H1 (cell line): Measurements from ENCODE around the gene MTURN. TPM values are rescaled to one million over a fixed set of nuclear protein-coding genes. Genes with fewer than 3 reads are reported as not detected.

Source experiments
- CTCF ChIA-PET: fragments of 300-600 bp; sonication (Branson Sonifier 250); formaldehyde crosslinking; loops from one replicate; lab custom pipeline; 2021; ENCODE audit not compliant: partially characterized antibody; lab: Charles Lee
- POLR2A ChIA-PET: fragments of 300-600 bp; sonication (Branson Sonifier 250); formaldehyde crosslinking; loops from one replicate; lab custom pipeline; 2021; ENCODE audit warnings: inconsistent platforms; ENCODE audit not compliant: partially characterized antibody; lab: Charles Lee
- DNase-seq, 2 experiments: peaks; one replicate each; pipeline versions ENCODE4 v3.0.0 to v3.0.0-alpha.2; 2010 to 2022; ENCODE audit warnings: low spot score in 2 of 2, low read depth in 1 of 2, mixed read lengths in 1 of 2
- FAIRE-seq: peaks from 2 replicates; lab custom pipeline; 2011; peaks lifted over from hg19 to GRCh38; lab: Jason Lieb, UNC
- H2AFZ ChIP-seq: 2 replicates; pipeline ENCODE4 v1.8.1; 2012; ENCODE audit warnings: low read length, inconsistent platforms
- H2AK5ac ChIP-seq: 2 replicates; pipeline ENCODE4 v1.6.1; 2013; ENCODE audit warnings: low read depth, low read length
- H2BK120ac ChIP-seq: replicated peaks from 2 replicates; pipeline ENCODE3; 2013; ENCODE audit warnings: low read depth, low read length, inconsistent platforms
- H2BK12ac ChIP-seq: 2 replicates; pipeline ENCODE4 v1.6.1; 2013; ENCODE audit warnings: low read depth, low read length
- H2BK15ac ChIP-seq: 2 replicates; pipeline ENCODE4 v1.6.1; 2013; ENCODE audit warnings: low read length
- H2BK20ac ChIP-seq: 2 replicates; pipeline ENCODE4 v1.6.1; 2013; ENCODE audit warnings: low read length
- H2BK5ac ChIP-seq: 2 replicates; pipeline ENCODE4 v1.6.1; 2013; ENCODE audit warnings: low read depth, low read length
- H3K14ac ChIP-seq: 2 replicates; pipeline ENCODE4 v1.6.1; 2013; ENCODE audit warnings: inconsistent platforms; ENCODE audit not compliant: insufficient read length
- H3K18ac ChIP-seq: 2 replicates; pipeline ENCODE4 v1.6.1; 2013; ENCODE audit warnings: low read length; ENCODE audit errors: extremely low read depth
- H3K23ac ChIP-seq: 2 replicates; pipeline ENCODE4 v1.6.1; 2013; ENCODE audit warnings: inconsistent platforms; ENCODE audit not compliant: insufficient read length
- H3K23me2 ChIP-seq: 2 replicates; pipeline ENCODE4 v1.6.1; 2013; ENCODE audit warnings: low read depth, low read length
- H3K27ac ChIP-seq: 2 replicates; pipeline ENCODE4 v1.6.1; 2011; ENCODE audit warnings: low read depth, low read length, inconsistent platforms
- H3K27me3 ChIP-seq, 4 experiments: replicated peaks in 1 of 4; 1 replicate in 1 of 4; 2 replicates in 3 of 4; pipeline versions ENCODE4 v1.6.1 to v1.8.1; 2011 to 2013; ENCODE audit warnings: low read length in 3 of 4, mild to moderate bottlenecking in 3 of 4, inconsistent platforms in 2 of 4, mixed read lengths in 2 of 4, moderate library complexity in 1 of 4; ENCODE audit not compliant: control insufficient read depth in 3 of 4, insufficient read depth in 3 of 4; ENCODE audit errors: extremely low read depth in 1 of 4
- H3K36me3 ChIP-seq, 4 experiments: 2 replicates each; pipeline versions ENCODE4 v1.6.1 to v1.8.1; 2011 to 2013; ENCODE audit warnings: mild to moderate bottlenecking in 4 of 4, low read length in 3 of 4, moderate library complexity in 2 of 4, control low read depth in 1 of 4, inconsistent platforms in 1 of 4; ENCODE audit not compliant: insufficient read depth in 4 of 4, control insufficient read depth in 2 of 4
- H3K4ac ChIP-seq: replicated peaks from 2 replicates; pipeline ENCODE3; 2013; ENCODE audit warnings: low read length, low read depth, mixed read lengths, inconsistent platforms; ENCODE audit not compliant: insufficient read length
- H3K4me1 ChIP-seq, 4 experiments: replicated peaks in 1 of 4; 1 replicate in 1 of 4; 2 replicates in 3 of 4; pipeline versions ENCODE4 v1.6.1 to v1.8.1; 2011 to 2013; ENCODE audit warnings: low read length in 3 of 4, inconsistent platforms in 2 of 4, mixed read lengths in 1 of 4; ENCODE audit not compliant: insufficient read depth in 4 of 4, control insufficient read depth in 3 of 4
- H3K4me2 ChIP-seq, 2 experiments: 2 replicates each; pipeline versions ENCODE4 v1.6.1 to v1.8.1; 2011 to 2013; ENCODE audit warnings: low read depth in 2 of 2, low read length in 2 of 2, control low read depth in 1 of 2, inconsistent platforms in 1 of 2, mild to moderate bottlenecking in 1 of 2; ENCODE audit not compliant: insufficient read depth in 1 of 2
- H3K4me3 ChIP-seq, 4 experiments: fragments of 200-600, 300-600 bp in 1 of 4; sonication (generic), shearing (Covaris generic), sonication (Bioruptor Twin) in 1 of 4; 2 replicates each; pipeline versions ENCODE4 v1.5.1 to v1.8.1; 2011 to 2016; ENCODE audit warnings: low read length in 4 of 4, low read depth in 3 of 4, control low read depth in 2 of 4, inconsistent platforms in 2 of 4, mild to moderate bottlenecking in 2 of 4, mixed read lengths in 1 of 4, moderate library complexity in 1 of 4; ENCODE audit not compliant: insufficient read depth in 2 of 4; ENCODE audit errors: extremely low read depth in 1 of 4
- H3K56ac ChIP-seq: replicated peaks from 2 replicates; pipeline ENCODE3; 2013; ENCODE audit warnings: low read depth, mild to moderate bottlenecking, mixed read lengths, low read length, inconsistent platforms; ENCODE audit not compliant: insufficient read length
- H3K79me1 ChIP-seq: 2 replicates; pipeline ENCODE4 v1.6.1; 2013; ENCODE audit warnings: low read depth, low read length, control low read depth
- H3K79me2 ChIP-seq, 2 experiments: 2 replicates each; pipeline versions ENCODE4 v1.6.1 to v1.8.1; 2012 to 2013; ENCODE audit warnings: low read length in 2 of 2, mild to moderate bottlenecking in 2 of 2, inconsistent platforms in 1 of 2; ENCODE audit not compliant: insufficient read depth in 2 of 2, control insufficient read depth in 1 of 2
- H3K9ac ChIP-seq, 4 experiments: replicated peaks in 1 of 4; 1 replicate in 1 of 4; 2 replicates in 3 of 4; pipeline versions ENCODE4 v1.6.1 to v1.8.1; 2011 to 2013; ENCODE audit warnings: low read depth in 3 of 4, low read length in 3 of 4, control low read depth in 2 of 4, mild to moderate bottlenecking in 2 of 4, moderate library complexity in 2 of 4, inconsistent platforms in 1 of 4; ENCODE audit errors: extremely low read depth in 1 of 4
- H3K9me3 ChIP-seq, 2 experiments: 2 replicates each; pipeline versions ENCODE4 v1.6.1 to v1.8.1; 2012 to 2013; ENCODE audit warnings: mild to moderate bottlenecking in 2 of 2, moderate library complexity in 2 of 2, control low read depth in 1 of 2, inconsistent platforms in 1 of 2, low read depth in 1 of 2, low read length in 1 of 2, mixed read lengths in 1 of 2; ENCODE audit not compliant: insufficient read depth in 2 of 2
- H4K20me1 ChIP-seq, 2 experiments: replicated peaks in 1 of 2; 2 replicates each; pipeline versions ENCODE3 to v1.8.1; 2011 to 2013; ENCODE audit warnings: inconsistent platforms in 2 of 2, low read length in 2 of 2, mild to moderate bottlenecking in 1 of 2; ENCODE audit not compliant: insufficient read depth in 2 of 2, control insufficient read depth in 1 of 2
- H4K5ac ChIP-seq: 2 replicates; pipeline ENCODE4 v1.6.1; 2013; ENCODE audit warnings: low read length, low read depth, mixed read lengths, inconsistent platforms; ENCODE audit not compliant: insufficient read length
- H4K8ac ChIP-seq: 2 replicates; pipeline ENCODE4 v1.8.0; 2013; ENCODE audit warnings: mild to moderate bottlenecking, moderate library complexity, low read length, inconsistent platforms; ENCODE audit not compliant: insufficient read depth; ENCODE audit errors: extremely low read depth
- H4K91ac ChIP-seq: replicated peaks from 2 replicates; pipeline ENCODE3; 2013; ENCODE audit warnings: low read length, mixed read lengths, inconsistent platforms; ENCODE audit not compliant: insufficient read length
- CBX5 ChIP-seq: fragments of 300-800, 300-1000 bp; sonication (generic); IDR thresholded peaks from 2 replicates; pipeline ENCODE4 v1.7.1; 2016; ENCODE audit warnings: antibody characterized with exemption, low read length, low read depth
- CHD2 ChIP-seq: IDR thresholded peaks from 2 replicates; pipeline ENCODE4 v1.6.1; 2012; ENCODE audit warnings: low read length, improper control_type of control experiment
- CREB1 ChIP-seq: IDR thresholded peaks from 2 replicates; pipeline ENCODE4 v1.6.1; 2012; ENCODE audit warnings: inconsistent platforms
- E2F6 ChIP-seq: IDR thresholded peaks from 2 replicates; pipeline ENCODE4 v1.6.1; 2012; ENCODE audit warnings: inconsistent platforms
- GTF2F1 ChIP-seq: IDR thresholded peaks from 2 replicates; pipeline ENCODE4 v1.6.1; 2012; ENCODE audit warnings: low read depth, low read length, improper control_type of control experiment, borderline replicate concordance
- JUN ChIP-seq: IDR thresholded peaks from 2 replicates; pipeline ENCODE4 v1.6.1; 2011; ENCODE audit warnings: low read depth, mild to moderate bottlenecking, improper control_type of control experiment, low read length
- SIN3A ChIP-seq, 2 experiments: IDR thresholded peaks in 1 of 2; conservative IDR thresholded peaks in 1 of 2; 2 replicates each; pipeline ENCODE4 v1.6.1; 2011 to 2012; ENCODE audit warnings: low read length in 2 of 2, improper control_type of control experiment in 1 of 2, low read depth in 1 of 2, mild to moderate bottlenecking in 1 of 2
- SP2 ChIP-seq: IDR thresholded peaks from 2 replicates; pipeline ENCODE4 v1.6.1; 2012; ENCODE audit warnings: mild to moderate bottlenecking, low read length, inconsistent platforms
- YY1 ChIP-seq: IDR thresholded peaks from 2 replicates; pipeline ENCODE4 v1.6.1; 2011; ENCODE audit warnings: low read depth, mild to moderate bottlenecking, low read length
- WGBS, 2 experiments: shearing (Covaris generic) in 1 of 2; methylation state at CpG; one replicate each; pipeline versions ENCODE4 v1.1.6 to v1.1.7; 2013 to 2015; ENCODE audit warnings: low lambda C conversion rate in 2 of 2, mixed read lengths in 2 of 2, inconsistent platforms in 1 of 2, low coverage in 1 of 2, missing lambda C conversion rate in 1 of 2; ENCODE audit not compliant: insufficient replicate concordance in 2 of 2, insufficient coverage in 1 of 2, insufficient read length in 1 of 2; ENCODE audit errors: extremely low coverage in 1 of 2, missing lambda C conversion rate in 1 of 2; 5-methylcytosine and 5-hydroxymethylcytosine counted together
- polyA plus RNA-seq, 7 experiments: library from polyadenylated mRNA; depleted of rRNA in 3 of 7; stranded (reverse) in 5 of 7; unstranded in 2 of 7; fragments of >200 nt in 5 of 7; fragments of 200-250 nt in 2 of 7; gene quantifications; 1 replicate in 5 of 7; 2 replicates in 1 of 7; 4 replicates in 1 of 7; pipeline versions ENCODE4 v1.2.1 to v1.2.3, GENCODE V29; 2011 to 2013; ENCODE audit warnings: missing spikeins in 2 of 7, mixed read lengths in 2 of 7
- total RNA-seq: library from RNA; stranded (reverse); fragmentation: NEBNext Ultra II Directional; extraction: Animal tissue kit (Norgen Biotek cat#: 25700); gene quantifications from 2 replicates; pipeline ENCODE4 v1.2.1, GENCODE V29; 2021
- TF ChIP-seq, protein P1 (sequence below): IDR thresholded peaks from 2 replicates; pipeline ENCODE4 v1.6.1; 2011; ENCODE audit warnings: low read length, improper control_type of control experiment

MTURN gene
- total and polyA plus RNA-seq, 2 of the 8 experiments (the other 6 are each of a cell fraction or from before 2014, with no cell fraction given), result 2.6 to 5.8 TPM

DNA sequence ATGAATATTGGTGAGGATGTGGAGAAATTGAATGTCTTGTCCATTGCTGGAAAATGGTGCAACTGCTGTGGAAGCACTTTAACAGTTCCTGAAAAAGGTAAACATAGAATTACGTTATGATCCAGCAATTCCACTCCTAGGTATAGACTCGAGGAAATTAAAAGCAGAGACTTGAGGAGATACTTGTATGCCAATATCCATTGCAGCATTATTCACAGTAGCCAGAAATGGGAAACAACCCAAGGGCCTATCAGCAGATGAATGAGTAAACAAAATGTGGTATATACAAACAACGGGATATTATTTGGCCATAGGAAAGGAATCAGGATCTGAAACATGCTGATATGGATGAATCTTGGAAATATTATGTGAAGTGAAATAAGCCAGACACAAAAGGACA is 32.5 kb upstream of the MTURN start:
- TF ChIP-seq CREB1 (no peak), SIN3A (conservative IDR thresholded peaks at IDR 0.05 in 1 of 2, IDR thresholded peaks at IDR 0.05 in 1 of 2; ENCODE audit: low read depth in 1 of 2, low read length in 2 of 2) (no peak), SP2 (no peak), CHD2 (no peak), JUN (no peak), CBX5 (no peak), YY1 (no peak), GTF2F1 (no peak), E2F6 (no peak)
- TF ChIP-seq, protein P1, sequence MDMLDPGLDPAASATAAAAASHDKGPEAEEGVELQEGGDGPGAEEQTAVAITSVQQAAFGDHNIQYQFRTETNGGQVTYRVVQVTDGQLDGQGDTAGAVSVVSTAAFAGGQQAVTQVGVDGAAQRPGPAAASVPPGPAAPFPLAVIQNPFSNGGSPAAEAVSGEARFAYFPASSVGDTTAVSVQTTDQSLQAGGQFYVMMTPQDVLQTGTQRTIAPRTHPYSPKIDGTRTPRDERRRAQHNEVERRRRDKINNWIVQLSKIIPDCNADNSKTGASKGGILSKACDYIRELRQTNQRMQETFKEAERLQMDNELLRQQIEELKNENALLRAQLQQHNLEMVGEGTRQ, result no peak
- Histone ChIP-seq H3K18ac (no peak overlapping the region), H3K56ac (no peak overlapping the region), H3K79me1 (no peaks in the 10 kb centered on the region), H3K27ac (no peak overlapping the region), H2BK12ac (no peak overlapping the region), H2BK15ac (no peak overlapping the region), H4K8ac (no peak overlapping the region), H3K23ac (no peak overlapping the region), H2AK5ac (no peak overlapping the region), H3K4me3 (no peak overlapping the region), H2BK120ac (no peak overlapping the region), H3K36me3 (peaks cover 0 to 9% (median 2%) of the 10 kb centered on the region in 4 experiments; a peak in 4 of 8 replicates), H3K4ac (no peak overlapping the region), H2AFZ (no peak overlapping the region), H3K9me3 (peaks cover 14 to 17% of the 10 kb centered on the region in 2 experiments), H4K5ac (no peak overlapping the region), H3K9ac (no peak overlapping the region), H3K14ac (no peak overlapping the region), H3K23me2 (no peaks in the 10 kb centered on the region), H4K91ac (no peak overlapping the region), H4K20me1 (no peaks in the 10 kb centered on the region), H2BK5ac (no peak overlapping the region), H3K4me2 (no peak overlapping the region), H3K27me3 (no peaks in the 10 kb centered on the region), H3K4me1 (no peaks in the 10 kb centered on the region), H3K79me2 (no peaks in the 10 kb centered on the region), H2BK20ac (no peak overlapping the region)
- DNase-seq (no peak), FAIRE-seq (no peak)
- ChIA-PET CTCF (interaction anchor here (0.6 kb wide), 1 partner anchor 117 kb away, joined by 3 read pairs; no protein-coding TSS in a partner anchor), POLR2A (no interaction called here)
- 90% methylated on average over 3 of the region's 3 CpGs; no CpG with 5 or more reads in 1 of the 2 experiments for WGBS, 2 experiments
